KMS-11 (cell line): Measurements from ENCODE around the gene CTDNEP1.

Source experiments
- H2AFZ ChIP-seq: fragments of 200-600 bp; sonication (generic); 2 replicates; pipeline ENCODE4 v1.6.1; 2016; ENCODE audit warnings: antibody characterized with exemption, mixed run types, low read depth
- H3K27ac ChIP-seq: fragments of 200-600 bp; sonication (generic); 2 replicates; pipeline ENCODE4 v1.6.1; 2016; ENCODE audit warnings: mild to moderate bottlenecking, mixed run types
- H3K27me3 ChIP-seq: fragments of 200-600 bp; sonication (generic); 2 replicates; pipeline ENCODE4 v1.6.1; 2017; ENCODE audit warnings: mild to moderate bottlenecking, low read depth, mixed run types, moderate library complexity; ENCODE audit not compliant: insufficient read depth
- H3K36me3 ChIP-seq: fragments of 200-600 bp; sonication (generic); 2 replicates; pipeline ENCODE4 v1.6.1; 2017; ENCODE audit warnings: mild to moderate bottlenecking, mixed run types; ENCODE audit not compliant: insufficient read depth
- H3K4me1 ChIP-seq: fragments of 200-600 bp; sonication (generic); 2 replicates; pipeline ENCODE4 v1.6.1; 2016; ENCODE audit warnings: mild to moderate bottlenecking, low read depth, mixed run types; ENCODE audit not compliant: poor library complexity, severe bottlenecking
- H3K4me2 ChIP-seq: fragments of 200-600 bp; sonication (generic); 2 replicates; pipeline ENCODE4 v1.7.0; 2016; ENCODE audit warnings: mild to moderate bottlenecking, mixed run types
- H3K4me3 ChIP-seq: fragments of 200-600 bp; sonication (generic); IDR thresholded peaks from 2 replicates; pipeline ENCODE4 v1.6.1; 2017; ENCODE audit warnings: low read depth, low read length, mixed read lengths; ENCODE audit not compliant: insufficient read depth
- H3K79me2 ChIP-seq: fragments of 200-600 bp; sonication (generic); 2 replicates; pipeline ENCODE4 v1.6.1; 2016; ENCODE audit warnings: low read depth, mixed run types; ENCODE audit not compliant: insufficient read depth
- H3K9ac ChIP-seq: fragments of 200-600 bp; sonication (generic); 2 replicates; pipeline ENCODE4 v1.6.1; 2016; ENCODE audit warnings: mild to moderate bottlenecking, mixed run types
- H4K20me1 ChIP-seq: fragments of 200-600 bp; sonication (generic); 2 replicates; pipeline ENCODE4 v1.6.1; 2016; ENCODE audit warnings: mild to moderate bottlenecking, mixed run types; ENCODE audit not compliant: insufficient read depth
- TF ChIP-seq, protein P1 (sequence below): fragments of 200-600 bp; sonication (generic); conservative IDR thresholded peaks from 2 replicates; pipeline ENCODE4 v1.6.1; 2017; ENCODE audit warnings: low read depth, mild to moderate bottlenecking, antibody characterized with exemption, low read length, moderate library complexity, mixed read lengths

Gene CTDNEP1

DNA sequence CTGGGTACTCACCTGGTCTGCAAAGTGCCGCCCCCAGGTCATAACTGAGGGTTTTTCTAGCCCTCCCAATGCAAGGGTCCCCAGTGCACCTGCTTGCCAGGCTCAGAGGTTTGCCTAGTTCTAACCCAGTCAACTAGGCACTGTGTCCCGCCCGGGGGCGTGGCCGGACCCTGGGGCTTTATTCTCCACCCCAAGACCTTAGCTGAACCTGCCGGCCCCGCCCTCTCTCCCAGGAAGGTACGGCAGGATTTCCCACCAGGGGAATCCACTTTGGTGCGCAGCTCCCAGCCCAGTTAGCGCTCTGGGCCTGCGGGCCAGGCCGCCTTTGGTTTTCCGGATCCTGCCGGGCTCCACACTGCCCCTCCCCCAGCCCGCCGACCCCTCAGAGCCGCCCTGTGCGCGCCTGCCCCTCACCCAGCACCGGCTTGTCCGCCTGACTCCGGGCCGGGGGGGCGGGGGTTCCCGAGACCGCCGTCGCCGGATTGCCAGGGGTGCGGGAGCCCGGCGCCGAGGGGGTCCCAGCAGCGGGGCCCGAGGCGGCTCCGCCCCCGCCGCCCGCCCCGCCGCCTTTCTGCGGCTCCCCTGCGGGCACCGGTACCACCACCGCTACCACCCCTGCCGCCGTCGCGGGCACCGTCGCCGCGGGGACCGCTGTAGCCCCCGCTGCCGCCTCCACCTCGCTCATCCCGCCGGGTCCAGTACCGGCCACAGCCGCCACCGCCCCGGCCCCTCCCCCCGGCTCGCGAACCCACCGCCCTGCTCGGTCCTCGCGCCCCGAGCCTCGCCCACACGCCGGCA is 42.5 kb upstream of the CTDNEP1 start:
- Histone ChIP-seq H2AFZ (no peak overlapping the region), H3K27ac (no peak overlapping the region), H3K4me2 (no peak overlapping the region), H3K79me2 (no peaks in the 10 kb centered on the region), H4K20me1 (no peaks in the 10 kb centered on the region), H3K4me3 (no peak overlapping the region), H3K9ac (no peak overlapping the region), H3K4me1 (no peaks in the 10 kb centered on the region), H3K27me3 (0 out of 2 replicates have a peak, but pooled peaks cover 2% of the 10 kb centered on the region), H3K36me3 (no peaks in the 10 kb centered on the region)
- TF ChIP-seq, protein P1, sequence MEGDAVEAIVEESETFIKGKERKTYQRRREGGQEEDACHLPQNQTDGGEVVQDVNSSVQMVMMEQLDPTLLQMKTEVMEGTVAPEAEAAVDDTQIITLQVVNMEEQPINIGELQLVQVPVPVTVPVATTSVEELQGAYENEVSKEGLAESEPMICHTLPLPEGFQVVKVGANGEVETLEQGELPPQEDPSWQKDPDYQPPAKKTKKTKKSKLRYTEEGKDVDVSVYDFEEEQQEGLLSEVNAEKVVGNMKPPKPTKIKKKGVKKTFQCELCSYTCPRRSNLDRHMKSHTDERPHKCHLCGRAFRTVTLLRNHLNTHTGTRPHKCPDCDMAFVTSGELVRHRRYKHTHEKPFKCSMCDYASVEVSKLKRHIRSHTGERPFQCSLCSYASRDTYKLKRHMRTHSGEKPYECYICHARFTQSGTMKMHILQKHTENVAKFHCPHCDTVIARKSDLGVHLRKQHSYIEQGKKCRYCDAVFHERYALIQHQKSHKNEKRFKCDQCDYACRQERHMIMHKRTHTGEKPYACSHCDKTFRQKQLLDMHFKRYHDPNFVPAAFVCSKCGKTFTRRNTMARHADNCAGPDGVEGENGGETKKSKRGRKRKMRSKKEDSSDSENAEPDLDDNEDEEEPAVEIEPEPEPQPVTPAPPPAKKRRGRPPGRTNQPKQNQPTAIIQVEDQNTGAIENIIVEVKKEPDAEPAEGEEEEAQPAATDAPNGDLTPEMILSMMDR, result no peak

DNA sequence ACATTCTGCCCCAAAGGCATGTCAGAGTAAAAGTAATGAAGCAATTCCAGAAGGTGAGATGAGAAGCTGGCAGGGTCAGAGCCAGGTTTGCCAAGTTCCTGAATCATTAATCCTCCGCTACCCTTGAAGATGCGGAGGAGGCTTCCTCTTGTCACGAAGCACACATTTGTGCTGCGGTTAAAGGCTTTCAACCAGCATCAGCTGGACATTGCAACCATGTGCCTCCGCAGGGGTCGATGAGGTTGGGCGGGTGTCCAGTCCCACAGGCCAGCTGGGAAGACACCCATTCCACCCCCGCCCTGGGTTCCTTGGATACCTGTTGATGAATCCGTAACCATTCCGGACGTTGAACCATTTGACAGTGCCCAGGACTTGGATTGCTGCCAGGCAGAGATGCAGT is 41.6 kb upstream of the CTDNEP1 start:
- Histone ChIP-seq H3K4me1 (no peaks in the 10 kb centered on the region), H3K27me3 (0 out of 2 replicates have a peak, but pooled peaks cover 2% of the 10 kb centered on the region), H3K4me2 (no peak overlapping the region), H3K9ac (no peak overlapping the region), H2AFZ (no peak overlapping the region), H3K36me3 (no peaks in the 10 kb centered on the region), H3K4me3 (no peak overlapping the region), H4K20me1 (no peaks in the 10 kb centered on the region), H3K27ac (no peak overlapping the region), H3K79me2 (no peaks in the 10 kb centered on the region)
- TF ChIP-seq, protein P1, result no peak

DNA sequence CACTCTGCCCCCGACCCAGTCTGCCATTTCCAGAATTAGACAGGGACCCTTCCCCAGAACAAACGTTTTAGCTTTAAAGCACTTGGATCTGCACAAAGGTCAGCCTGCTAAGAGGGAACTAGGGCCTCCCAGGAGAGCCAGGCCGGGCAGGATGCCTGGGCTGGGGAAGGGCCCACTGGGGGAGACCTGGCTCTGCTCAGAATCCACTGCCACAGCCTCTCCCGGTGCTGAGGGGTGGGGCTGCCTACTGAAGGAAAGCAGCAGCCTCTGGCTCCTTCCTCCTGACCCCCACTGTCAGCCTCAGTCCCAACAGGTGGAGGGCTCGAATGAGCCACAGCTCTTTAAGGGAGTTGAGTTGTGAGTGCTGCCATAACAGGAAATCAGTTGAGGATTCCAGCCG is 41.2 kb upstream of the CTDNEP1 start:
- no peak overlapping the region for H3K9ac ChIP-seq
- no peak overlapping the region for H3K4me2 ChIP-seq
- H3K4me1 ChIP-seq, result no peaks in the 10 kb centered on the region
- no peaks in the 10 kb centered on the region for H3K79me2 ChIP-seq
- H3K27me3 ChIP-seq, result 0 out of 2 replicates have a peak, but pooled peaks cover 2% of the 10 kb centered on the region
- H3K27ac ChIP-seq, result no peak overlapping the region
- no peaks in the 10 kb centered on the region for H4K20me1 ChIP-seq
- TF ChIP-seq, protein P1, result no peak
- no peaks in the 10 kb centered on the region for H3K36me3 ChIP-seq
- no peak overlapping the region for H2AFZ ChIP-seq
- no peak overlapping the region for H3K4me3 ChIP-seq

DNA sequence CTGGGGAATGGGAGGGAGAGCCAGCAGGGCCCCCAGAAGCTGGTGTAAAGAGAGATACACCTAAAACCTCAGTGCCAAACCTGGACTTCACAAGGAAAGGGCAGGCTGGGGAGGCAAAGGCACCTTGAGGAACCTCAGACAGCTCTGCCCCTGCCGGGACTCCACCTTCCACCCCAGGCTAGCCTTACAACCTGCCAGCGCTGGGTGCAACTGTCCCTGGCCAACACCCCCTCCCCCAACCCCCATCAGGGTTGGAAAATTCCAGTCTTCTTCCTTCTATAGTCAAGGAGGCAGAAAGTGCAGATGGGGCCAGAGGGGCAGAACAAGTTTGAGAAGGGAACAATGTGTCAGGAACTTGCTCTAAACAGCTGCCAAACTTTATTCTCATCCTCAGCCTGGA is 40.7 kb upstream of the CTDNEP1 start:
- Histone ChIP-seq H2AFZ (no peak overlapping the region), H3K4me2 (no peak overlapping the region), H4K20me1 (no peaks in the 10 kb centered on the region), H3K36me3 (no peaks in the 10 kb centered on the region), H3K4me1 (no peaks in the 10 kb centered on the region), H3K9ac (no peak overlapping the region), H3K27ac (no peak overlapping the region), H3K79me2 (no peaks in the 10 kb centered on the region), H3K4me3 (no peak overlapping the region), H3K27me3 (0 out of 2 replicates have a peak, but pooled peaks cover 2% of the 10 kb centered on the region)
- TF ChIP-seq, protein P1, result no peak
